GM10266 (cell line): ENCODE results near the gene VMAC.

Experiments
- DNase-seq: peaks from one replicate; pipeline ENCODE4 v3.0.0; 2012; ENCODE audit errors: extremely low spot score
- CTCF ChIP-seq: IDR thresholded peaks from 2 replicates; pipeline ENCODE4 v1.5.1; 2012; ENCODE audit warnings: mild to moderate bottlenecking, low read depth; ENCODE audit not compliant: control insufficient read depth, insufficient read depth; ENCODE audit errors: missing control alignments

Gene VMAC

GRCh38 chr19:5917431-5918107 lies 12.9 kb downstream of the VMAC start:
- TF ChIP-seq CTCF = no peak

GRCh38 chr19:5918463-5919079 lies 13.9 kb downstream of the VMAC start:
- no peak for TF ChIP-seq CTCF
- DNase-seq = no peak

More at GRCh38 chr19:5917431-5918107, 12.9 kb downstream of the VMAC start:
- no peak for DNase-seq

- no peak for DNase-seq
- TF ChIP-seq CTCF = no peak
These were observed 17.0 kb downstream of the VMAC start for GRCh38 chr19:5921516-5922160.

GRCh38 chr19:5922161-5922545 lies 17.5 kb downstream of the VMAC start:
- TF ChIP-seq CTCF = no peak
- DNase-seq = no peak

- no peak for TF ChIP-seq CTCF
- no peak for DNase-seq
These were observed 18.7 kb downstream of the VMAC start for GRCh38 chr19:5923356-5923755.

- no peak for TF ChIP-seq CTCF
- DNase-seq = no peak
These were observed 21.3 kb downstream of the VMAC start for GRCh38 chr19:5925830-5926427.
